ENCODE measurements around the gene CREB3L2. TPM values are rescaled to one million over a fixed set of nuclear protein-coding genes. Genes with fewer than 3 reads are reported as not detected.
A peak's percentile ranks its signal among the peaks of the same experiment; 100 is the strongest.

The CREB3L2 gene
- total and polyA plus RNA-seq, 10 of the 15 experiments (the other 5 are each of a cell fraction or from before 2014, with no cell fraction given), result 6.4 to 67.1 (median 26.2) TPM

GRCh38 chr7:137903382-137904169 is 98.3 kb downstream of the CREB3L2 start (continued):
- no peak for TF ChIP-seq TAF1 (IDR thresholded peaks at IDR 0.05; ENCODE audit: borderline replicate concordance, low read depth, low read length)
- TF ChIP-seq ZNF687 (IDR thresholded peaks at IDR 0.05), result no peak
- no peak for TF ChIP-seq CHD1 (IDR thresholded peaks at IDR 0.05; ENCODE audit: low read depth, low read length)
- TF ChIP-seq HSF1 (IDR thresholded peaks at IDR 0.05; ENCODE audit: low read depth, low read length), result no peak
- TF ChIP-seq LARP7 (IDR thresholded peaks at IDR 0.05), result no peak
- no peak for TF ChIP-seq SREBF1 (IDR thresholded peaks at IDR 0.05; ENCODE audit: low read length)
- no peak for TF ChIP-seq ZSCAN29 (IDR thresholded peaks at IDR 0.05)
- TF ChIP-seq CUX1 (IDR thresholded peaks at IDR 0.05; ENCODE audit: insufficient replicate concordance, low read depth, low read length), result no peak
- TF ChIP-seq FOS (IDR thresholded peaks at IDR 0.05; ENCODE audit: borderline replicate concordance, extremely low read depth, insufficient read length), result no peak
- peak; percentile 50; the same call in 1 of the 2 replicates for TF ChIP-seq MEF2A (IDR thresholded peaks at IDR 0.05; ENCODE audit: insufficient read depth, low read depth, low read length)
- 0 out of 2 replicates have a peak, but pooled peaks have one; percentile 19 for TF ChIP-seq MTA2 (IDR thresholded peaks at IDR 0.05; ENCODE audit: low read depth)
- no peak for TF ChIP-seq JUND (IDR thresholded peaks at IDR 0.05; ENCODE audit: low read depth, low read length)
- TF ChIP-seq PRDM15 (CRISPR knock-in tag; IDR thresholded peaks at IDR 0.05), result no peak
- 0 out of 3 replicates have a peak, but pooled peaks have one; percentile 23 for TF ChIP-seq POU2F2 (IDR thresholded peaks at IDR 0.05; ENCODE audit: borderline replicate concordance, low read depth, low read length)

Data from GM12878 (cell line).